Stimulated activated CD4-positive, alpha-beta T cell treated with anti-CD3 and anti-CD28 coated beads, TNF-alpha, amount 100 ng/mL, for 1 hour (primary cell): ENCODE measurements around the gene C10orf105.

Experiments used
- DNase-seq, 3 donors: peaks; one replicate each; pipeline ENCODE4 v3.0.0-alpha.2; 2020; ENCODE audit warnings: low read depth in 3 of 3, low spot score in 1 of 3

C10orf105 gene

GRCh38 chr10:71700731-71701368 is 18.7 kb downstream of the C10orf105 start:
- no peak for DNase-seq

GRCh38 chr10:71698737-71699136 is 20.8 kb downstream of the C10orf105 start:
- no peak for DNase-seq

GRCh38 chr10:71697938-71698709 is 21.5 kb downstream of the C10orf105 start:
- DNase-seq: no peak

GRCh38 chr10:71696628-71697326 is 22.8 kb downstream of the C10orf105 start:
- peak; percentile 28 to 61 (median 30) for DNase-seq

- DNase-seq: no peak
These were observed 23.8 kb downstream of the C10orf105 start for GRCh38 chr10:71695502-71696476.

GRCh38 chr10:71694567-71694968 is 25.0 kb downstream of the C10orf105 start:
- DNase-seq: no peak

- DNase-seq: no peak
These were observed 25.5 kb downstream of the C10orf105 start for GRCh38 chr10:71694039-71694501.

GRCh38 chr10:71693377-71693776 is 26.2 kb downstream of the C10orf105 start:
- no peak for DNase-seq

- no peak for DNase-seq
These were observed 26.8 kb downstream of the C10orf105 start for GRCh38 chr10:71692598-71693306.

GRCh38 chr10:71691405-71691804 is 28.2 kb downstream of the C10orf105 start:
- DNase-seq: no peak

GRCh38 chr10:71690094-71690720 is 29.4 kb downstream of the C10orf105 start:
- no peak for DNase-seq

GRCh38 chr10:71688256-71688655 is 31.3 kb downstream of the C10orf105 start:
- no peak for DNase-seq

GRCh38 chr10:71687480-71687879 is 32.1 kb downstream of the C10orf105 start:
- DNase-seq: no peak

- no peak for DNase-seq
These were observed 32.5 kb downstream of the C10orf105 start for GRCh38 chr10:71687077-71687476.

GRCh38 chr10:71685554-71686232 is 33.9 kb downstream of the C10orf105 start:
- DNase-seq: no peak

GRCh38 chr10:71684356-71685173 is 35.0 kb downstream of the C10orf105 start:
- DNase-seq: no peak

GRCh38 chr10:71683301-71683700 is 36.3 kb downstream of the C10orf105 start:
- no peak for DNase-seq

GRCh38 chr10:71681977-71682376 is 37.6 kb downstream of the C10orf105 start:
- no peak for DNase-seq
